ENCODE measurements around the gene RAB25. TPM values are rescaled to one million over a fixed set of nuclear protein-coding genes. Genes with fewer than 3 reads are reported as not detected.
A peak's percentile ranks its signal among the peaks of the same experiment; 100 is the strongest.
"Not testable (repeated sequence)": the region's sequence is repeated elsewhere in the genome, so short reads cannot be mapped to it uniquely, and the experiment has no call there.

RAB25 gene
- total and polyA plus RNA-seq, 4 experiments from 2014 or later, result 0.53 to 6.6 (median 3.7) TPM

DNA sequence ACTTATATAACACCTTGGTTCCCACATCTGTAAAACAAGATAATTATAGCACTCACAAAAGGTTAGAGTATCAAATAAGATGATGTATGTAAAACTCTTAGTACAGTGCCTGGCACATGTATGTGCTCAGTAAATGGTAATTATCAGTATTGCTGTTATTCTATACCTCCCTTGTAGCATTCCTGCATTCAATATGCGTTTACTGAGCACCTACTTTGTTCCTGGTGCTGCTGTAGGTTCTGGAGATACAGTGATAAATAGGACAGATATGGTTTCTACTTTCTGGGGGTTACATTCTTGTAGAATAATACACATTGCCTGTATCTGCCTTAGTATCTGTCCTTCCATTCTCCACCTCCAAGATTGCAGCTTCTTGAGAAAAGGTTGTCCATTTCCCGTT, 39.0 kb upstream of the RAB25 start:
- H3K27ac Mint-ChIP-seq, result peak overlapping the region; percentile 6 to 90 (median 74)
- peaks cover 14 to 21% of the 10 kb centered on the region in 2 donors for H3K36me3 Mint-ChIP-seq
- Histone ChIP-seq H3K27ac (ENCODE audit: low read depth, low read length) (no peak overlapping the region), H3K4me1 (ENCODE audit: insufficient read depth, low read length) (peaks cover 17% of the 10 kb centered on the region), H3K4me3 (ENCODE audit: low read length in 2 of 2) (no peak overlapping the region), H3K9me3 (ENCODE audit: control insufficient read depth in 1 of 2, low read length in 2 of 2) (no peaks in the 10 kb centered on the region), H3K27me3 (ENCODE audit: insufficient read depth, low read length) (no peaks in the 10 kb centered on the region), H3K36me3 (ENCODE audit: insufficient read depth, low read length) (peaks cover 10% of the 10 kb centered on the region)
- H3K27me3 Mint-ChIP-seq, result peaks cover 0 to 2% of the 10 kb centered on the region in 2 donors
- peak overlapping the region in 5 of 8 donors; percentile 18 to 59 (median 36) for H3K4me3 Mint-ChIP-seq
- peaks cover 24 to 42% (median 32%) of the 10 kb centered on the region in 4 donors for H3K4me1 Mint-ChIP-seq
- H3K9me3 Mint-ChIP-seq, result no peaks in the 10 kb centered on the region
- intact Hi-C loops (cut with micrococcal nuclease), result loop anchor here (2.0 to 10.0 kb wide), 2 partner anchors 17 to 337 kb away; partner anchors contain the start of genes DAP3 and YY1AP1
- POLR2A ChIA-PET (ENCODE audit: partially characterized antibody), result interaction anchor here (1.0 kb wide), 1 partner anchor 116 kb away, joined by 3 read pairs; no protein-coding TSS in a partner anchor
- CTCF ChIA-PET (ENCODE audit: partially characterized antibody), result no interaction called here
- DNase-seq, result no peak

- peaks cover 12 to 28% (median 19%) of the 10 kb centered on the region in 4 donors for H3K4me1 Mint-ChIP-seq
- Histone ChIP-seq H3K36me3 (ENCODE audit: insufficient read depth, low read length) (no peaks in the 10 kb centered on the region), H3K4me3 (ENCODE audit: low read length in 2 of 2) (no peak overlapping the region), H3K4me1 (ENCODE audit: insufficient read depth, low read length) (peaks cover 9% of the 10 kb centered on the region), H3K27ac (ENCODE audit: low read depth, low read length) (no peak overlapping the region), H3K27me3 (ENCODE audit: insufficient read depth, low read length) (no peaks in the 10 kb centered on the region), H3K9me3 (ENCODE audit: control insufficient read depth in 1 of 2, low read length in 2 of 2) (no peaks in the 10 kb centered on the region)
- no peak overlapping the region for H3K27ac Mint-ChIP-seq
- DNase-seq, result no peak
- H3K4me3 Mint-ChIP-seq, result no peak overlapping the region
- H3K9me3 Mint-ChIP-seq, result peaks cover 0 to 1% (median 0%) of the 10 kb centered on the region in 8 donors
- CTCF ChIA-PET (ENCODE audit: partially characterized antibody), result no interaction called here
- peaks cover 0 to 2% of the 10 kb centered on the region in 2 donors for H3K27me3 Mint-ChIP-seq
- POLR2A ChIA-PET (ENCODE audit: partially characterized antibody), result interaction anchor here (0.9 kb wide), 1 partner anchor 48 kb away, joined by 3 read pairs; no protein-coding TSS in a partner anchor
- peaks cover 0 to 8% of the 10 kb centered on the region in 2 donors for H3K36me3 Mint-ChIP-seq
- intact Hi-C loops (cut with micrococcal nuclease), result loop anchor here (10.0 kb wide), 1 partner anchor 340 kb away; the partner anchor contains the start of genes DAP3 and YY1AP1
These were observed 36.2 kb upstream of the RAB25 start for GRCh38 chr1:156024801-156025200.

DNA sequence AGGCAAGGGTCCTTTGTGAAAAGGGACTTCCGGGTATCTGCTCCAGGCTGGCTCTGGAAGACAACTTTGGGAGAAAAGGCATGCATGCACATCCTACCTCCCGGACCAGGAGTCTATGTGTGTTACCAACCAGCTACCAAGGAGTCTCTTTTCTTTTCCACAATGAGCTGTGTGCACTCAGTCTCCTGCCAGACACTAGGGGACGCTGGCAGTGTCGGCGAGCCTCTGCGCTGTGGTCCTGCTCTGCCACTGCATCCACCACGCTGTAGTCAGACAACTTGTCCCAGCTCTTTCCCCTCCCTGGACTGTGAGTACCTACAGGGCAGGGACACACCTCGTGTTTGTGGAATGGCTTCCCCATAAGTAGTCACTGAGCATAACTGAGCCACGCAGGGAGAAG, 35.1 kb upstream of the RAB25 start:
- ChIA-PET POLR2A (ENCODE audit: partially characterized antibody) (no interaction called here), CTCF (ENCODE audit: partially characterized antibody) (interaction anchor here (0.9 kb wide), 1 partner anchor 26 kb away, joined by 3 read pairs; no protein-coding TSS in a partner anchor)
- intact Hi-C loops (cut with micrococcal nuclease), result loop anchor here (10.0 kb wide), 1 partner anchor 341 kb away; the partner anchor contains the start of genes DAP3 and YY1AP1

GRCh38 chr1:156026588-156026987, 34.4 kb upstream of the RAB25 start:
- H3K9me3 ChIP-seq (ENCODE audit: control insufficient read depth in 1 of 2, low read length in 2 of 2), result no peaks in the 10 kb centered on the region
- H3K4me1 ChIP-seq (ENCODE audit: insufficient read depth, low read length), result no peaks in the 10 kb centered on the region
- Mint-ChIP-seq H3K4me3 (no peak overlapping the region), H3K27ac (no peak overlapping the region), H3K36me3 (no peaks in the 10 kb centered on the region), H3K9me3 (peaks cover 0 to 1% (median 0%) of the 10 kb centered on the region in 8 donors), H3K4me1 (peaks cover 6 to 13% (median 8%) of the 10 kb centered on the region in 4 donors), H3K27me3 (peaks cover 0 to 2% of the 10 kb centered on the region in 2 donors)
- DNase-seq, result no peak
- H3K36me3 ChIP-seq (ENCODE audit: insufficient read depth, low read length), result no peaks in the 10 kb centered on the region
- no peaks in the 10 kb centered on the region for H3K27me3 ChIP-seq (ENCODE audit: insufficient read depth, low read length)
- ChIA-PET CTCF (ENCODE audit: partially characterized antibody) (no interaction called here), POLR2A (ENCODE audit: partially characterized antibody) (no interaction called here)
- intact Hi-C loops (cut with micrococcal nuclease), result loop anchor here (10.0 kb wide), 1 partner anchor 342 kb away; the partner anchor contains the start of genes DAP3 and YY1AP1
- no peak overlapping the region for H3K27ac ChIP-seq (ENCODE audit: low read depth, low read length)
- H3K4me3 ChIP-seq (ENCODE audit: low read length in 2 of 2), result no peak overlapping the region

More for the DNA sequence above, 35.1 kb upstream of the RAB25 start:
- Histone ChIP-seq H3K4me1 (ENCODE audit: insufficient read depth, low read length) (peaks cover 4% of the 10 kb centered on the region), H3K4me3 (ENCODE audit: low read length in 2 of 2) (no peak overlapping the region), H3K9me3 (ENCODE audit: control insufficient read depth in 1 of 2, low read length in 2 of 2) (no peaks in the 10 kb centered on the region), H3K27ac (ENCODE audit: low read depth, low read length) (no peak overlapping the region), H3K27me3 (ENCODE audit: insufficient read depth, low read length) (no peaks in the 10 kb centered on the region), H3K36me3 (ENCODE audit: insufficient read depth, low read length) (no peaks in the 10 kb centered on the region)
- H3K27me3 Mint-ChIP-seq, result peaks cover 0 to 2% of the 10 kb centered on the region in 2 donors
- H3K4me1 Mint-ChIP-seq, result peaks cover 6 to 17% (median 10%) of the 10 kb centered on the region in 4 donors
- peaks cover 0 to 1% (median 0%) of the 10 kb centered on the region in 8 donors for H3K9me3 Mint-ChIP-seq
- peak in 3 of 5 donors; percentile 24 to 41 (median 25) for DNase-seq
- H3K36me3 Mint-ChIP-seq, result no peaks in the 10 kb centered on the region
- peak overlapping the region in 1 of 8 donors; percentile 14 for H3K4me3 Mint-ChIP-seq
- H3K27ac Mint-ChIP-seq, result no peak overlapping the region

- ChIA-PET POLR2A (ENCODE audit: partially characterized antibody) (no interaction called here), CTCF (ENCODE audit: partially characterized antibody) (interaction anchor here (0.9 kb wide), 1 partner anchor 32 kb away, joined by 3 read pairs; no protein-coding TSS in a partner anchor)
- no peaks in the 10 kb centered on the region for H3K4me1 ChIP-seq (ENCODE audit: insufficient read depth, low read length)
- intact Hi-C loops (cut with micrococcal nuclease), result no loop called here
- H3K9me3 ChIP-seq (ENCODE audit: control insufficient read depth in 1 of 2, low read length in 2 of 2), result no peaks in the 10 kb centered on the region
- Mint-ChIP-seq H3K9me3 (peaks cover 0 to 3% (median 0%) of the 10 kb centered on the region in 8 donors), H3K27me3 (no peaks in the 10 kb centered on the region), H3K36me3 (peaks cover 7 to 13% of the 10 kb centered on the region in 2 donors), H3K27ac (no peak overlapping the region), H3K4me1 (no peaks in the 10 kb centered on the region), H3K4me3 (no peak overlapping the region)
- H3K4me3 ChIP-seq (ENCODE audit: low read length in 2 of 2), result no peak overlapping the region
- no peak for DNase-seq
- no peak overlapping the region for H3K27ac ChIP-seq (ENCODE audit: low read depth, low read length)
- no peaks in the 10 kb centered on the region for H3K36me3 ChIP-seq (ENCODE audit: insufficient read depth, low read length)
- no peaks in the 10 kb centered on the region for H3K27me3 ChIP-seq (ENCODE audit: insufficient read depth, low read length)
These were observed 27.9 kb upstream of the RAB25 start for GRCh38 chr1:156033011-156033410.

DNA sequence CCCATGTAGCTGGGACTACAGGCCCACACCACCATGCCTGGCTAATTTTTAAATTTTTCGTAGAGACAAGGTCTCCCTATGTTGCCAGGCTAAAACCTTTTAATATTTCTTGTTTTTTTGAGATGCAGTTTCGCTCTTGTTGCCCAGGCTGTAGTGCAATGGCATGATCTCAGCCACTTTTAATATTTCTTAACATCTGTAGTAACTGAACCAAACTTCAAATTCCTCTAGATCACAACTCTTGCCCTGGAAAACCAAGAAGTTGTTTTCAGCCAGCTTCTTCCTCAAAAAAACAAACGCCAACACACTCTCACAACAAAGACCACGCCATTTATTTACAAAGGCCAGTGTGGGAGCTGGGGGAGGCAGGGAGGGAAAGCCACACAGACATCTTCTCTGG, 26.0 kb upstream of the RAB25 start:
- H3K4me1 ChIP-seq (ENCODE audit: insufficient read depth, low read length); intact Hi-C loops (cut with micrococcal nuclease); DNase-seq; H3K4me1 Mint-ChIP-seq; CTCF ChIA-PET (ENCODE audit: partially characterized antibody); H3K9me3 Mint-ChIP-seq; H3K27me3 Mint-ChIP-seq; H3K9me3 ChIP-seq (ENCODE audit: control insufficient read depth in 1 of 2, low read length in 2 of 2); H3K36me3 ChIP-seq (ENCODE audit: insufficient read depth, low read length); POLR2A ChIA-PET (ENCODE audit: partially characterized antibody); H3K4me3 Mint-ChIP-seq; H3K27ac ChIP-seq (ENCODE audit: low read depth, low read length); H3K27ac Mint-ChIP-seq; H3K4me3 ChIP-seq (ENCODE audit: low read length in 2 of 2); H3K27me3 ChIP-seq (ENCODE audit: insufficient read depth, low read length): not testable (repeated sequence)
- H3K36me3 Mint-ChIP-seq, result peaks cover 7 to 18% of the 10 kb centered on the region in 2 donors

DNA sequence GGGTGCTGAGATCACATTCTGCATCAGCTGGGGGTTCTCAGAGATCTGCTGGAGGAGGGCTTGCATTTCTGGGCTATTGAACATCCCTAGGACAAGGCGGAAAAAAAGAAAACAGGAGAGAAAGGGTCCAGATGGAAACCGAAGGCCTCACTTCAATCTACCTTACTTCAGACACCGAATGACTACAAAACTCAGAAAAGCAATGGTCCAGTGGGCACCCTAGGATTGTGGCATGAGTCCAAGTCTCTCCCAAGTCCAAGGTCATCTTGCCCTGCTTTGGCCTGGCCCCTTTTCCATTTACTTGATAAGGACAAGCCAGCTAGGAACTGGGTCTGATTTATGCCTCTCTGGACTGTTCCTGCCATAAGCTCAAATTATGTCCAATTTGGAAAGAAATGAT, 18.1 kb upstream of the RAB25 start:
- ChIA-PET CTCF (ENCODE audit: partially characterized antibody) (no interaction called here), POLR2A (ENCODE audit: partially characterized antibody) (no interaction called here)
- Mint-ChIP-seq H3K27ac (peak overlapping the region in 1 of 7 donors; percentile 17), H3K4me3 (no peak overlapping the region), H3K9me3 (no peaks in the 10 kb centered on the region), H3K36me3 (peaks cover 24 to 46% of the 10 kb centered on the region in 2 donors), H3K4me1 (peaks cover 12 to 13% (median 12%) of the 10 kb centered on the region in 4 donors), H3K27me3 (no peaks in the 10 kb centered on the region)
- no peaks in the 10 kb centered on the region for H3K9me3 ChIP-seq (ENCODE audit: control insufficient read depth in 1 of 2, low read length in 2 of 2)
- intact Hi-C loops (cut with micrococcal nuclease), result no loop called here
- no peak overlapping the region for H3K27ac ChIP-seq (ENCODE audit: low read depth, low read length)
- H3K27me3 ChIP-seq (ENCODE audit: insufficient read depth, low read length), result no peaks in the 10 kb centered on the region
- H3K4me1 ChIP-seq (ENCODE audit: insufficient read depth, low read length), result peaks cover 11% of the 10 kb centered on the region
- H3K4me3 ChIP-seq (ENCODE audit: low read length in 2 of 2), result no peak overlapping the region
- H3K36me3 ChIP-seq (ENCODE audit: insufficient read depth, low read length), result peaks cover 26% of the 10 kb centered on the region
- DNase-seq, result no peak
